Spleen (tissue), 7 donors: Measurements from ENCODE around the gene VPREB3.

Experiments
- CTCF ChIP-seq, 11 experiments: fragments of 200-600 bp in 7 of 11; fragments of 450-650 bp in 4 of 11; sonication (generic) in 4 of 11; IDR thresholded peaks in 8 of 11; conservative IDR thresholded peaks in 3 of 11; 1 replicate in 7 of 11; 2 replicates in 4 of 11; pipeline versions ENCODE4 v1.4.0 to v1.8.0; 2016 to 2021; ENCODE audit warnings: antibody characterized with exemption in 11 of 11, inconsistent platforms in 4 of 11, mild to moderate bottlenecking in 1 of 11
- POLR2AphosphoS5 ChIP-seq, 3 donors: sonication (generic); formaldehyde crosslinking; IDR thresholded peaks; one replicate each; pipeline ENCODE4 v1.5.1; 2017; ENCODE audit warnings: antibody characterized with exemption in 3 of 3
- donor health status: DM: no; HTN: no; CAD: no; lungs with moderate emphysema.
- donor health status: DM: no; HTN: no; CAD: no.
- donor health status: DM: no; HTN: no; CAD: no.

- TF ChIP-seq CTCF (IDR thresholded peaks at IDR 0.05 in 8 of 11, conservative IDR thresholded peaks at IDR 0.05 in 3 of 11), result no peak
- TF ChIP-seq POLR2AphosphoS5 (IDR thresholded peaks at IDR 0.05), result no peak
Observed at GRCh38 chr22:23722160-23722559, 32.1 kb downstream of the VPREB3 start.
